Measurements from ENCODE around the gene TAOK1. TPM values are rescaled to one million over a fixed set of nuclear protein-coding genes. Genes with fewer than 3 reads are reported as not detected.

The TAOK1 gene
- polyA plus RNA-seq, 2 of the 4 experiments (the other 2 are of a cell fraction) = 18.2 to 46.7 TPM

- CTCF ChIA-PET = interaction anchor here (0.8 to 11.5 kb wide), 18 partner anchors 10 to 637 kb away, joined by 3 to 474 read pairs (median 5); partner anchors contain the start of genes ABHD15, EFCAB5, MYO18A and TP53I13
- no peaks in the 10 kb centered on the region for H3K9me3 ChIP-seq
- H3K4me3 ChIP-seq = peak overlapping the region; percentile 82
- peak overlapping the region; percentile 95 to 96 for H3K27ac ChIP-seq
- peak; percentile 73 to 78 for DNase-seq (ENCODE audit: low read depth in 1 of 2, low spot score in 1 of 2)
- H3K4me2 ChIP-seq = peak overlapping the region; percentile 95
- H3K4me1 ChIP-seq = peaks cover 57% of the 10 kb centered on the region
- POLR2A ChIA-PET = interaction anchor here (0.6 to 3.0 kb wide), 6 partner anchors 10 to 780 kb away, joined by 3 to 21 read pairs (median 8); partner anchors contain the start of genes ABHD15 and TP53I13
- peak; percentile 25 to 46 for ATAC-seq
- WGBS (ENCODE audit: missing lambda C conversion rate) = 11% methylated on average over 27 of the region's 30 CpGs
- TF ChIP-seq MAX (IDR thresholded peaks at IDR 0.05) (peak; percentile 81), ZSCAN20 (CRISPR knock-in tag; IDR thresholded peaks at IDR 0.05) (no peak), FOSL2 (IDR thresholded peaks at IDR 0.05) (no peak), FOSL2 (CRISPR knock-in tag; IDR thresholded peaks at IDR 0.05) (peak; percentile 20; the same call in 1 of the 2 replicates), E2F6 (IDR thresholded peaks at IDR 0.05; ENCODE audit: borderline replicate concordance, low read depth) (peak; percentile 77), HOXB13 (CRISPR knock-in tag; IDR thresholded peaks at IDR 0.05; ENCODE audit: low read depth) (0 out of 2 replicates have a peak, but pooled peaks have one; percentile 15), BCL3 (IDR thresholded peaks at IDR 0.05) (peak; percentile 12; the same call in 1 of the 3 replicates), POLR2A (IDR thresholded peaks at IDR 0.05; ENCODE audit: low read length) (peak; percentile 32; the same call in 1 of the 2 replicates), HOXB5 (CRISPR knock-in tag; IDR thresholded peaks at IDR 0.05) (0 out of 2 replicates have a peak, but pooled peaks have one; percentile 46), FOSB (CRISPR knock-in tag; IDR thresholded peaks at IDR 0.05) (no peak)
- no peak for FAIRE-seq
These were observed 200.4 kb downstream of the TAOK1 start for GRCh38 chr17:29590411-29591145.

- H3K4me1 ChIP-seq = peaks cover 57% of the 10 kb centered on the region
- peak; percentile 72 for FAIRE-seq
- no peak for TF ChIP-seq SMC3 (IDR thresholded peaks at IDR 0.05)
- TF ChIP-seq FOSB (CRISPR knock-in tag; IDR thresholded peaks at IDR 0.05) = 0 out of 2 replicates have a peak, but pooled peaks have one; percentile 57
- TF ChIP-seq CHD4 (IDR thresholded peaks at IDR 0.05; ENCODE audit: borderline replicate concordance) = 0 out of 2 replicates have a peak, but pooled peaks have one; percentile 49
- TF ChIP-seq NR3C1 (IDR thresholded peaks at IDR 0.05) = no peak
- no peak for TF ChIP-seq PBX3 (IDR thresholded peaks at IDR 0.05)
- TF ChIP-seq CEBPB (IDR thresholded peaks at IDR 0.05) = no peak
- peak; percentile 86 for TF ChIP-seq ATOH8 (CRISPR knock-in tag; IDR thresholded peaks at IDR 0.05; ENCODE audit: low read depth)
- TF ChIP-seq EHMT2 (IDR thresholded peaks at IDR 0.05; ENCODE audit: low read depth) = no peak
- peak; percentile 87 for TF ChIP-seq EHF (CRISPR knock-in tag; IDR thresholded peaks at IDR 0.05)
- TF ChIP-seq PHF8 (IDR thresholded peaks at IDR 0.05; ENCODE audit: borderline replicate concordance, low read depth) = peak; percentile 57; the same call in 1 of the 2 replicates
- peak; percentile 98 for TF ChIP-seq E2F6 (IDR thresholded peaks at IDR 0.05; ENCODE audit: borderline replicate concordance, low read depth)
- TF ChIP-seq GATA3 (IDR thresholded peaks at IDR 0.05; ENCODE audit: borderline replicate concordance) = 0 out of 2 replicates have a peak, but pooled peaks have one; percentile 8
- TF ChIP-seq KDM1A (IDR thresholded peaks at IDR 0.05; ENCODE audit: low read depth) = no peak
- TF ChIP-seq ESRRA (IDR thresholded peaks at IDR 0.05; ENCODE audit: borderline replicate concordance, low read length) = no peak
- TF ChIP-seq RAD21 (conservative IDR thresholded peaks at IDR 0.05 in 1 of 2, IDR thresholded peaks at IDR 0.05 in 1 of 2) = no peak
- TF ChIP-seq NPAS2 (CRISPR knock-in tag; IDR thresholded peaks at IDR 0.05; ENCODE audit: borderline replicate concordance) = peak; percentile 48; the same call in 1 of the 2 replicates
- no peak for TF ChIP-seq CHD2 (IDR thresholded peaks at IDR 0.05; ENCODE audit: low read length, partially characterized antibody)
- no peak for TF ChIP-seq POLR2AphosphoS2 (conservative IDR thresholded peaks at IDR 0.05; ENCODE audit: low read length)
- TF ChIP-seq EP300 (IDR thresholded peaks at IDR 0.05) = no peak
- no peak for TF ChIP-seq SREBF2 (IDR thresholded peaks at IDR 0.05)
- TF ChIP-seq POLR2A (IDR thresholded peaks at IDR 0.05; ENCODE audit: low read length) = peak; percentile 33
- TF ChIP-seq CBX8 (IDR thresholded peaks at IDR 0.05) = no peak
These were observed 201.1 kb downstream of the TAOK1 start for GRCh38 chr17:29591146-29591736.

More at GRCh38 chr17:29591146-29591736, 201.1 kb downstream of the TAOK1 start:
- DNase-seq (ENCODE audit: low read depth in 1 of 2, low spot score in 1 of 2) (peak; percentile 91 to 92), ATAC-seq (peak; percentile 30 to 68)
- Histone ChIP-seq H3K9me3 (no peaks in the 10 kb centered on the region), H3K4me3 (peak overlapping the region; percentile 82), H3K4me2 (peak overlapping the region; percentile 95), H3K27ac (peak overlapping the region; percentile 95 to 96)
- 2% methylated on average over 30 of the region's 31 CpGs for WGBS (ENCODE audit: missing lambda C conversion rate)
- POLR2A ChIA-PET = interaction anchor here (0.6 to 3.0 kb wide), 13 partner anchors 8 to 779 kb away, joined by 3 to 21 read pairs (median 4); partner anchors contain the start of genes ABHD15, CORO6, NUFIP2 and TAOK1
- CTCF ChIA-PET = interaction anchor here (0.6 to 11.5 kb wide), 39 partner anchors 9 to 638 kb away, joined by 3 to 474 read pairs (median 4); partner anchors contain the start of genes ABHD15, EFCAB5, MYO18A and TP53I13
